Cerebellar cortex (tissue), 1 donor: ENCODE results near the gene KRT6A.

ENCODE experiments used
- DNase-seq: peaks from one replicate; pipeline ENCODE4 v3.0.0-alpha.2; 2015; ENCODE audit warnings: low spot score

KRT6A gene

DNA sequence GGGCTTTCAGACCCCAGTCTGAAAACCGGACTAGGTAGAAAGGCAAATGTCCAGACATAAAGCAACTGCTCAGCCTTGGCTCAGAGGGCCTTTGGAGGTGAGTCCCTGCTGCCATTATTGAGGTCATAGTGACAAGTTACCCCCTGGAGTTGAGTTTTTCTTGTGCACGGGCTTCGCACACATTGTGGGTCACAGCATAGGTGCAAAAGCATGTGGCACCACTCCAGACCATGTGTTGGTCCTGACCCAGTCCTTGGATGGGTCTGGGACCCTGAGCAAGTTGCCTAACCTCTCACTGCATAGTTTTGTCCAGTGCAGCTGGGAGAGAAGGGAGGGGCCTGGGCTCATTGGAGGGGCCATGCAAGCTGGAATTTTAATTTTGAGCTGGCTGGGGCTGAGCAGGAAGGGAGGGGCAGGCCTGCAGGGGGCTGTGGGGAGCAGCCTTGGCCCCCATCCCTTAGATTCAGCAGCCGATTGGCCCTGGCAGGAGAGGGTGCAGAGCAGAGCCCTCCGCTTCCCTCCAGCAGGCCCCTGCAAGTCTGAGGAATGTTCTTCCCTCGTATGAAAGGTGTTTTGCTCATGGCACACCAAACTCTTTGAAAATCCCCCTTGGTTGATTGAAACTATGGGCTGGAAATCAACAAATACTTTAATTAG, 31.3 kb upstream of the KRT6A start:
- no peak for DNase-seq

DNA sequence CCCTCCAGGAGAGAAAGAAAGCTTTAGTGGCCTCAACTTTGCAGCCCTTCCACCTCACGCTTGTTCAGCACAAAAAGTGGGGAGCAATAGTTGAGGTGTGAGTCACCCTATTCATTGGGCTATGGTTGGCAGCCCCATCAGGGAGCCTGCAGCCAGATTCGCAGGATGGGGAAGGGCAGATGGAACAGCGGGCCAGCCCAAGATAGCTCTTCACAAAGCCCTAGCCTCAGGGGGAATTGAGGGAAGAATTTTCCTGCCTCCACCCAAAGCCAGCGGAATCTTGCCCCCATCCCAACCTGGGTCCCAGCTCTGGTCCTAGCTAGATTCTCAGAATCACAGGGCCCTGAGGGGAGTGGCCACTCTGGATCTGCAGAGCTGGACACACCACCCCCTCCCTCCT, 30.8 kb upstream of the KRT6A start:
- DNase-seq: no peak

DNA sequence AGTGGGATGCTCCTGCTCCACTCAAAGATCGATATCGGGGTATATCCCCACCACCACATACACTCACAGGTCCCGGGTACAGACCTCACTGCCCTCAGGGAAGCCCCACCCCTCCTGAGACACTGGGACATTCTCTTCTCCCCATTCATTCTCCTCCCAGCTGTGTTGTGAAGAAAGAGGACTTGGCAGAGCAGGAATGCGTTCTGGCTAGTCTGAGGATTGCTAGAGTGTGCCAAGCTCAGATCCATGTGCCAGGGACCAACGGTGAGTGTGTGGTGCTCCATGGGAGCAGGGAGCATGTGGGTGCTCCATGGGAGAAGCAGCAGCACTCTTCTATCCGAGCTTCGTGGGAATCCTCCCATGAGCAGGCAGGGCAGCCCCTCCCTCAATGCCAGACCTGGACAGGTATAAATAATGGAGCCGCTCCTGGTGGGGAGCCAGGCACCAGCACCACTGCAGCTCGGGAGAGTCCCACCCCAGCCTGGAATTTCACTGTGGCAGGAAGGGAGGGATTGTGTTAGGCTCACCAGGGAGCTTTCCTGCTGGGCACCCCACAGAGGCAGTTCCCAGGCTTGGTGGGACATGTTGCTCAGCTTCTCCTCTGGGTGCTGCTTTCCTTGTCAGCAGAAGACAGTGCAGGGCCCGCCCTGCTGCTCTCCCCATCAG, 29.4 kb upstream of the KRT6A start:
- DNase-seq: no peak

DNA sequence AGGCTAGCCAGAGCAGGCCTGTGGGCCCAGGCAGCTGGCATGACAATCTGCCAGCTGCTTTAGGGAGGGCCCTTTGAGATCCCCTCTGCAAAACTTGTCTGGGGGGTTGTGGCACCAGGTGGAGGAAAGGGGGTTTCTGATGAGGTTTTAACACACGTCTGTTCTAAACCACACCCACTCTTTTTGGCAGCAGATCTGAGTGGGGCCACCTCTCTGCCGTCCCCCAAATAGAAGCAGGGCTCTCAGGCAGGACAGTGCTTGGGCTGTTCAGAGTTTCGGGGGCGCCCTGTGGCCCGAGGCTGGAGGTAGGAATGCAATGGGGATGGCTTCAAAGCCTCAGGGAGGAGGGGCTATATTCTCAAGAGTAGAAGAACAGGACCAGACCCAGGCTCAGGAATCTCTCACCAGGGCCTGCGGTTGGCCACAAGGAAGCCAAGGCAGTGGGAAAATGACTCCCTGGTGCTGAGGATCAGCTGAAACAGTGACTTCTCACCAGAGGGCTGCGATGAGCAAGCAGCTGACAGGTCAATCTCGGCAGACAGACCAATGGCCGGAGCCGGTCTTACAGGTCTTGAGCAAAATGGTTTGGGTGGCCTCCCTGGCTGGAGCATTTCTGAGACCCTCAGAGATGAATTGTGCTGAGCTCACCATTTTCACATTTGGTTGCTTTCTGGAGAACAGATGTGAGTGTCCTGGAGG, 28.7 kb upstream of the KRT6A start:
- no peak for DNase-seq

DNA sequence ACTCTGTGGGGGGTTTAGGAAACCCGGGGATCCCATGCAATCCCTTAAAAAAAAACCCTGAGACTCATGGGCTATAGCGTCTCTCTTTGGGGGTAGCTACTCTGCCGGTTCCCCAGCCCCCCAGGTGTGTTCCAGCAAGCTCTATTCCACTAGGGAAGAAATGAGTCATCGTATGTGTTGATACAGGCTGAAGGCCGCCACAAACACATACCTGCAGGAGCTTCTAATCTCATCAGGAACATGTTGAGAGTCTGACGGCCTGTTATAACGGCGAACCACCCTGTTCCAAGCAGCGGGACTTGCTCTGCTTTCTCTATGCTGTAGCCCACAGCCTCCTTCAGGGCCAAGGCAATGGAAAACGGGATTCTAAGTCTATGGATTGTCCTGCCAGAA, 28.1 kb upstream of the KRT6A start:
- DNase-seq: no peak

DNA sequence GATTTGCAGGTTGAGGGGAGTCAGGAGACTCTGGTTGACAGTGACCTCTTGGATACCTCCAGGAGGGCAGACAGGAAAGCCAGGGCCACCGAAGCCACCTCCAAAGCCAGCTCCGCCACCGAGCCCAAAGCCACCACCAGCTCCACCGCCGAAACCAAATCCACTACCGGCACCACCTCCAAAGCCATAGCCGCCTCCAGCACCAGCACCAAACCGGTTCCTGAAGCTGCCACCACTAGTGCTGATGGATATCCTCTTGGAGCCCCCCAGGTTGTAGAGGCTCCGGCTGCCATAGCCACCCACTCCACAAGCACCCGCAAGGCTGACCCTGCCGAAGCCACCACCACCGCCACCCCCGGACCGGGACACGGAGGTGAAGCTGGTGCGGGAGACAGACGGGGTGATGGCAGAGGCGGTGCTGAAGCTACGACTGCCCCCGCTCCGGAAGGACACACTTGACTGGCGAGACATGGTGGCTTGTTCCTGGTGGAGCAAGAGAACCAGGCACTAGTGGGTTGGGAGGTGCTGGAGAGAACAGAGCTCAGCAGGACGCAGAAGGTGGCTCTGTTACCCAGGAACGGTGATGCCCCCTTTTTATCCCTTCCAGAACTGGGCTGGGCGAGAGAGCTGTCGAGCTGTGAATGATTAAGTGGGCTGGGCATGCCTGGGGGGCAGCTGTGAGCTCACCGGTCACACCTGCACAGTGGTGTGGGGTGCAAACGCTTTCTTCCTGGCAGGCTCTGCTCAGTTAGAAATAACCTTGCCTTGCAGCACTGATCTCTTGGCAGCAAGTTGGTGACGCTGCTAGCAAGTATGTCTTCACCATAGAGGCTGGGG, 27.0 kb upstream of the KRT6A start, which contains the start of gene KRT5:
Gene KRT5, minus strand, starts transcription at position 569 of the 837 bp plus-strand sequence. Its CDS starts 98 bp downstream, at position 471.
- DNase-seq: no peak

DNA sequence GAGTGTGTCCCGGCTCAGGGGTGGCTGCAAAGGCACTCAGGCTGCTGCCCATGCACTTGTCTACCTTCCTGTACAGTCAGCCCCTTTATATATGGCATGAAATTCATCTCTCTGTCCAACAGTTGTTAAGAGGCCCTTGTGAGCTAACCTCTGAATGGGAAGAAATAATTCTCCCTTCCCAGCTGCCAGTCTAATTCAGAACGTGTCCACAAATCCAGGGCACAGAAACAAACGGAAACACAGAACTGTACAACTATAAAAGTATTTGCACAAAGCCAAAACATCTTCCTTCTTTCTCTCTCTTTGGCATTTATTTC, 26.3 kb upstream of the KRT6A start:
- DNase-seq: no peak

DNA sequence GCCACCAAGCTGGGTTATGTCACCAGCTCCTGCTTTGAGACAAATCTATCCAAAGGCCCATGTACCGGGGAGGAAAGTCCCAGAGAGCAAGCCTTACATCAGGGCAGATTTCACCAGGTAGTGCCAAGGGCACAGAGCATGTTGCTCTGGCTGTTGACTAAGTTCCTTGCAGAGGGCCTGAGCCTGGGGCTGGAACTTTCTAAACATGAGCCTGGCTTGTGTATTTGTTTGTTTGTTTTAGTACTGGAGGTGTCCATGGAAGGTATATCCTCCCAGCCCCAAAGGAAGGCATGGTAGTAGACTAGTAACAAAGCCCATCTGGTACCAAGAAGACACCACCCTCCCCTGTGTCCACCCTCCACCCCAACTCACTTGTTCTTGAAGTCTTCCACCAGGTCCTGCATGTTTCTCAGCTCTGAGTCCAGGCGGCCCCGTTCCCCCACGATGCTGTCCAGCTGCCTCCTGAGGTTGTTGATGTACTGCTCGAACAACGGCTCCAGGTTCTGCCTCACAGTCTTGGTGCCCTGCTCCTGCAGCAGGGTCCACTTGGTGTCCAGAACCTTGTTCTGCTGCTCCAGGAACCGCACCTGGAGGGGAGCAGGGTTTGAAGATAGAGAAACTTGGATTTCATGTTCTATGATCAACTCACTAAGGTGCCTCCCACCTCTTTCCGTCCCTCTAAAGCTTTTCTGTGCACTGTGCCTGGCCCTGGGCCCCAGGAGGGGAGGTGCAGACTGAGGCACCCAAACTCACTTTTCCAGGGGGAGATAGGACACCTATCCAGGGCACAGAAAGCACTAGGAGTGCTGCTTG, 25.7 kb upstream of the KRT6A start:
- DNase-seq: no peak

DNA sequence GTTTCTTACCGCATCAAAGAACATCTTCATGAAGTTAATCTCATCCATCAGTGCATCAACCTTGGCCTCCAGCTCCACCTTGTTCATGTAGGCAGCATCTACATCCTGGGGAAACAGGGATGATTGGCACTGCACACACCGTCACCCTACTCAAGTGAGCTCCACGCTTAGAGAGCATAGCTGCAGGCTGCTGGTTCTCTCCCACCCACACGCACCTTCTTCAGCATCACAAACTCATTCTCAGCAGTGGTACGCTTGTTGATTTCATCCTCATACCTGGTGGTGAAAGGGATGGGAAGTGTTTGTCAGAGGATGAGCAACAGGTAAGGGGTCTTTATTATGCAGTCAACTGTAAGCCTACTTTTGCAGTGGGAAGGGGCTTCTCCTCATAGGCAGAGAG, 24.8 kb upstream of the KRT6A start:
- DNase-seq: no peak

DNA sequence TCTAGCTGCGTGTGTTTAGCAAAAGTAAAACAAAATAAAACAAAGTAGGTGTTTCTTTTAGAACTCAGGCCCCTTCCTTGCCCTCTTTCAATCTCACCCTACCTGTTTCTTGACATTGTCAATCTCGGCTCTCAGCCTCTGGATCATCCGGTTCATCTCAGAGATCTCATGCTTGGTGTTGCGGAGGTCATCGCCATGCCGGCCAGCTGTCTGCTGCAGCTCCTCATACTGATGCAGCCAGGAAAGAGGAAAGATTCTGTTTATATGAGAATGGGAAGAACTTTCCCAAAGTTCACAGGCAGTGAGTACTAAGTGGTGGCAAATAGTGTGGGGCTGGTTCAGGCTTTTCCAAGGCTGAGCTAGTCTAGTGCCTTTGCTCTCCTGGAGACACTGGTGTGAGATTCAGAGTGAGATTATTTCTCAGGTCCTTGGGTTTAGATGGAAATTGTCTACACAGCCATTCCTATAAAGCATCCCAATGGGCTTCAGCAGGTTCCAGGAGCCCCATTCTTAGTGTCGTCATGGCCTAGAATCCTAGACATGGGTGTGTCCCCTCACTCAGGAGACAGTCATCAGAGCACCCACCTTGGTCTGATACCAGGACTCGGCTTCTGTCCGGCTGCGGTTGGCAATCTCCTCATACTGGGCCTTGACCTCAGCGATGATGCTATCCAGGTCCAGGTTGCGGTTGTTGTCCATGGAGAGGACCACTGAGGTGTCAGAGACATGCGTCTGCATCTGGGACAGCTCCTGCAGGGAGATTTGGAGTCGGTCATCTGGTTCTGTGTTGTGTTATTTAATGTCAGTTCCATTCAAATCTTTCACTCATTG, 24.2 kb upstream of the KRT6A start:
- no peak for DNase-seq

DNA sequence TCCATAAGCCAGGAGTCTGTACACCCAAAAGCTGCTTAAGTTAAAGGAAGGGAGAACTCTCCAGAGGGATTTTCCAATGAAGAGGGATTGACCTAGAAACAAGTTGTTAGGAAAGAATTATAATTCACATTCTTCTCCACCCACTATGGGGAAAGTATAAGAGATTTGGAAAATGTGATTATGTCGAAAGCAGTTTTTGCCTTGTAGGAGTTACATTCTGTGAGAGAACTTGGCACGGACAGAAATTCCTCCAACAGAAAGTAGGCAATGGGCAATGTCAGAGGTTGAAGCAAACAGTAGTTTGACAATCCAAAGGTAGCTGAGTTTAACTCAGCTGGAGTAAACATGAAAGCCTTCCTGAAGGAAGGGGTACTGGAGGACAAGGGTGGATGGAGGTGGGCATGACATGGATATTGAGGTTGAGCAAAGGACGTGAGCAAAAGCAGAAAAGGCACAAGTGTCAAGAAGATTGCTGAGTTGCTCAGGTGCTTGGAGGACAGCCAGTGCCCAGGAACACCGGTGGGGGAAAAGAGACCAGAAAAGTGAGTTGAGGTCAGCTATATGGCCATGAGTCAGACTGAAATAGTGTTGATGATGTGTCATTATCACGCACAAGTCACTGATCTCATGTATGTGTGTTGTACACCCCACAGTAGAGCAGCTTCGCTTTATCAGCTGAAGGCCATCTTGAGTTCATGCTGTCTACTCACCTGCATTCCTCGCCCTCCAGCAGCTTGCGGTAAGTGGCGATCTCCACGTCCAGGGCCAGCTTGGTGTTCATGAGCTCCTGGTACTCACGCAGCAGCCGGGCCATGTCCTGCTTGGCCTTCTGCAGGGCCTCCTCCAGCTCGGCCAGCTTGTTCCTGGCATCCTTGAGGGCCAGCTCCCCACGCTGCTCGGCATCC, 23.1 kb upstream of the KRT6A start:
- DNase-seq: no peak

DNA sequence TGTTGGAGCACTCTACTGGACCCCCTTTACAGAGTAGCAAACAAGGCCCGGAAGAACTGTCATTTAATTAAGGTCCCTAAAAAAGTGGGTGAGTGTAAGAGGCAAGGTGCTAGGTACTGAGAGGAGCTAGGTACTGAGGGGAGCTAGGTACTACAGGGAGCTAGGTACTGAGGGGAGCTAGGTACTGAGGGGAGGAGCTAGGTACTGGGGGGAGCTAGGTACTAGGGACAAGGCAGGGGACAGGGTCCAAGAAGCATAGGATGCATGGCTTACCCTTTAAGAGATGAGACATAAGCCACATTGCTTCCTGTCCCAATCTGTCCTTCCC, 22.2 kb upstream of the KRT6A start:
- no peak for DNase-seq

DNA sequence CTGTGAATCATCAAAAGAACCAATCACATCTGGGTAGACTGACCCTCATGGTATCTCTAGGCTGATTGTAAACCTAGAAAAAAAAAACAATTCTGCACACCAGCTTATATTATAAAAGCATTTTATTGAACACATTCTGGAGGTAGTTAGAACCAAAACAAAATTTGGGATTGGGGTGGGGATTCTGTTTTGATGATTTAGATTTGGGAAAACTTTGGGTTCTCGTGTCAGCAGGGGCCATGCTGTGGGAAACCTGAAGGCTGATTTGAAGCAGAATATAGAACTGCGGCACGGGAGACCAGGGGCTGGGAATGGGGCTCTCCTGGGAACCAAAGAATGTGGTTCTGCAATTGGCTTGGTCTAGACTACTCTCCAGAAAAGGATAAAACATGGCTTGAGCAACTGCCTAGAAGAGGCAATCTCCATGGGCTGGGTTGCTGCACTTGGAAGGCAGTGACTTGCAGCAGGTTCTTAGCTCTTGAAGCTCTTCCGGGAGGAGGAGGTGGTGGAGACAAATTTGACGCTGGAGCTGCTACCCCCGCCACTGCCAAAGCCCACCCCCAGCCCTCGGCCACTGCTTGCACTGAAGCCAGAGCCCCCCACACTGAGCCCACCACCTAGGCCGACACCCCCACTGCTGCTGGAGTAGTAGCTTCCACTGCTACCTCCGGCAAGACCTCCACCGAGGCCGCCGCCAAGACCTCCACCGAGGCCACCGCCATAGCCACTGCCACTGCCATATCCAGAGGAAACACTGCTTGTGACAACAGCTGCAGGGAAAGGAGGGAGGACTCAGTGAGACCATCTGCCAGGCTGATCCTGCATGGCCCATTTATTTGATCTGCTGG, 21.6 kb upstream of the KRT6A start:
- DNase-seq: no peak

DNA sequence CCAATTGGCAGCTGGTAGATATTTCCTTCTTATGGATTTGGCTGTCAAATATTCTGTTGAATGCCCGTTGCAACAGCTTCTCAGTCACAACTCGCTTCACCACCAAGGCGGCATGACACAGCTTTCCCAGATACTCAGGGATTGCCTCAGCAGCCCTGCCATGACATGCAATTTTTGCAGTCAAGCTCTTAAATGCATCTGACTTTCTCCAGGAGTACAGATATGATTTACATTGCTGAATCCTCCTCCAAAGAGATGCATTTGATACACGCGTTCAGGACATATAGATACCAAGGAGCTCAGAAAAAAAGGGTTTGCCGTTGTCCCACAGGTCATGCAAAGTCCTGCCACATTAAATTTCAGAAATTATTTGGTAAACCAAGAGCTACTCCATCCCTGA, 20.7 kb upstream of the KRT6A start:
- no peak for DNase-seq

DNA sequence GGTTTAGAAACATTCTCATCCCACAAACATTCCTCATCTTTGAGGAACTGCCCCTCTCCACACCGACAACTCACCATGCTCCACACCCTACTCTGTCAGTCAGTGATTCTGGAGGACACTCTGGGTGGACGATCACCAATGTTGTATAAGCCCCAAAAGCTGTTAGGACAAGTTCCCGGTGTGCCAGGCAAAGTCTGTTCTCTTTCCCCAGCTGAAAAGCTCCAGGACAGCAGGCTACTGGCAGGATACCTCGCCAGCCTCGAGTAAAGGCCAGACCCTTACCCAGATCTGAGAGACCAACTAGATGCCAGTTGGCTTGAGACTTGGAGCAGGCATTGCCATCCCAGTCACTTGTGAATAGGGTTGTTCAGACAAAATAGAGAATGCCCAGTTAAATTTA, 15.2 kb upstream of the KRT6A start:
- no peak for DNase-seq

DNA sequence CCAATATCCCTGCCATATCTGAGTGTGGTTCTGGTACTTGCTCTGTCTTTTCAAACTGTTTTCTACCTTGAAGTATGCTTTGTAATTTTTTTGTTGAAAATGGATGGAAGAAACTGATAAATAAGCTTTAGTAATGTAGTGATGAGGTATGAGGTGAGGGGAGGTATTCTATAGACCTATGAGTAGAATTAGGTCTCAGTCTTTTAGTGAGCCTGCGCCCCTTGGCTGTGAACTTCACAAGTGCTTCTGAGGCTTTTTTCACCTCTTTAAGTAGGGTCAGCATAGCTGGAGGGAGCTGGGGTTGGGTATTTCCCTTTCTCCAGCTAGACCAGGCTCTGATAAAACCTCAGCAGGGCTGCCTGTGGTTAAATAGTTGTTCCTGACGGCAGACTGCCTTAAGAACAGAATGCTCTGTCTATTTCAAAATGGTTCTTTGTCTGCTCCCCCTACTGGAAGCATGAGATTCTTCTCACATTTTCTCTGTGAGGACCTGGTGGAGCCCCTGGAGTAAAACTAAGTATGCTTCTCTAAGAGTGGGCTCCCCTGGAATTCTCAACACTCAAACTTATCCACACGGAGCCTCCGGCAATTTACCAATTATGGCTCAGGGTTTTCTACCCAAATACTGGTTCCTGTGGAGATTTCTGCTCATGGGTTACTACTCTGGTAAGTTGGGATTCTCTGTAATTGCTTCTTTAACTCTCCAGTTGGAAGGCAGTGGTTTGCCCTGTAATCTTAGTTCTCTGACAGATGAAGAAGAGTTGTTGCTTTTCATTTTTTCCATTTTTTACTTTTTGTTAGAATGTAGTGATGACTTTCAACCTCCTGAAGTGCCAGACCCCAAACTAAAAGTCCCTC, 14.0 kb upstream of the KRT6A start:
- peak; percentile 29 for DNase-seq

DNA sequence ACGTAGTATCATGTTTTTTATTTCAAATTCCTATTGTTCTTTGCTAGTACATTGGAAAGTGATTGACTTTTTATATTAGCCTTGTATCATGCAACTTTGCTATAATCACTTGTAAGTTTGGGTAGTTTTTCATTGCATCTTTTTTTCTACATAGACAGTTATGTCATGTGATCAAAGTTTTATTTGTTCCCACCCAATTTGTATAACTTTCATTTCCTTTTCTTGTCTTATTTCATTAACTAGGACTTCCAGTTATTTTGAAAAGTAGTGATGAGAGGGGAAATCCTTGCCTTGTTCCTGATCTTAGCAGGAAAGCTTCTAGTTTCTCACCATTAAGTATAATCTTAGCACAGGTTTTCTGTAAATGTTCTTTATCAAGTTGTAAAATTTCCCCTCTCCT, 9.8 kb upstream of the KRT6A start:
- DNase-seq: no peak

DNA sequence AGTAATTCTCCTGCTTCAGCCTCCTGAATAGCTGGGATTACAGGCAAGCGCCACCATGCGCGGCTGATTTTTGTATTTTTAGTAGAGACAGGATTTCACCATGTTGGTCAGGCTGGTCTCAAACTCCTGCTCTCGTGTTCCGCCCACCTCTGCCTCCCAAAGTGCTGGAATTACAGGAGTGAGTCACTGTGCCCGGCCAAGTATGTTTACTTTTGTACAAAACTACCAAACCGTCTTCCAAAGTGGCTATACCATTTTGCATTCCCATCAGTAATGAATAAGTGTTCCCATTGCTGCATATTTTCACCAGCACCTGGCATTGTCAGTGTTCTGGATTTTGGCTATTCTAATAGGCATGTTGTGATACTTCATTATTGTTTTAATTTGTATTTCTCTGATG, 8.4 kb upstream of the KRT6A start:
- DNase-seq: no peak
